GM19452 (cell line): ENCODE results near the gene LIPC.

Experiments
- ATAC-seq: cut with Tn5 transposase; IDR thresholded peaks from one replicate; pipeline ENCODE4 v1.9.1; 2021; ENCODE audit not compliant: unreplicated experiment

Gene LIPC

DNA sequence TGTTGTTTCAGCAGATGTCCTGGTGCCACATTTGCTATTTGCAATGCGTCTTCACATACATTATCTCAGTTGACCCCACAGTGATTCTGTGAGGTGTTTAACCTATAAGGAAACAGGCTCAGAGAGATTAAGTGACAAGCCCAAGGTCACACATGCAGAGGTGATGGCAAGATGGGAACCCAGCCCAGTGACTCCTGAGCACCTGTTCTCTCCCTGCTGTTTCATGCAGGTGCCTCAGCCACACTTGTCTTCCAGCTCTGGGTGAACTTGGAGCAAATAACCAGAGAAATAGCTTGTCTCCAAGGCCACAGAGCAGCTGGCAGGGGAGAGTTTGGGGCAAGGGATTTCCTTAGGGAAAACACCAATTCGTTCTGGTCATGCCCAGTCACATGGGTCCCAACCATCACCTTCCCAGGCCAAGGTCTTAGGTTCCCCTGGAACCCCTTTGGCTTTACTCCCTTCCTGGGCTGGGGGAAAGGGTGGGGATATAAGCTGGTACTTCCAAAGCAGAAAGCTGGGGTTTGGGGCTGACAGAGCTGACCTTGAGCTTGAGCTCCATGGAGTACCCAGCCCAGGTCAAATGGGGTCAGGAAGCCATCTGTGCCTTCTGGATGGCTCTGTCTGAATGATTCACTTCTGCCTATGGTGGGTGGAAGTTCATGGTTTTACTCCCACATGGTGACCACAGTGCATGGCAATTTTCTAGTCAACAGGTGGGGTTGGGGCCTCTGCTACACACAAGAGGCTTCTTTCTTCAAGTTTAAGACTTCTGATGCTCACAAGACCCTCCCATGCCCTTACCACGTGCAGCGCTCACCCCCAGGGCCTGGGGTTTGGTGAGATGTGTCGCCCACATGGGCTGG is 22.4 kb downstream of the LIPC start:
- no peak for ATAC-seq

DNA sequence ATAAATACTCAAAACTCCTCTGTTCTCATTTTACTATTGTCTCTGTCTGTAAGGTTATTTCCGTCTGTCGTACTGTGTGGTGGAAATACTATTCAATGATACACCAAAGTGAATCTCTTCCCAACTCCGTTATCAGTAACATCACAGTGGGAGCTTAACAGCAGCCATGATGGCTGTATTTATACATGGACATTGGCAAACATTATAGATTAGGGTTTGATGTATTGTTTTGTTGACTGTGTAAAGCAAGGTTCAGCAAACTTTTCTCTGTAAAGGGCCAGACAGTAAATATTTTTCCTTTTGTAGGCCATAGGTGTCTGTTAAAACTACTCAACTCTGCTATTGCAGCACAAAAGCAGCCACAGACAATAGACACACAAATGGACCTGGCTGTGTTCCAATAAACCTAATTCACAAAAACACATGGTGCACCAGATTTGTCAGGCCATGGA is 23.2 kb downstream of the LIPC start:
- ATAC-seq: no peak

DNA sequence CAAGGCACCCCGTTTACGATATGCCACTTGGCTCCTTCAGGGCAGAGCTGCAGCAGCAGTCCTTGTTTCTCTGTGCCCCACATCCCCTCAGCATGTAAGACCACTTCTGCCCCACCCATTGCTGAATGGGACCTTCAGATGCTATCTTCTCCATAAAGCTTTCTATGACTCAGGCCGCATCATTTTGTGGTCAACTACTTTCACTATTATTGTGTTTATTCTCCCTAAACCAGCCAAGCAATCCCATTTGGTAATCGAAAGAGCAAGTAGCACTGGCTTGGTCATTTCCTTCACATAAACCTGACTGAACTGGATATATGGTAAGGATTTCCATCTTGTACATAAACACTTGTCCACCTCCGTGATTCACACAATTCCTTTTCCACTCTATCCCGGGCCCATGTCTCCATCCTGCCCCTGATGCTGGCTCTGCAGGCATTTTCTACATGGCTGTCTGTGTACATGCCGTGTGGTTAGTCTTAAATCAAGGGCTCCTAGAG is 25.7 kb downstream of the LIPC start:
- peak; percentile 74 for ATAC-seq

DNA sequence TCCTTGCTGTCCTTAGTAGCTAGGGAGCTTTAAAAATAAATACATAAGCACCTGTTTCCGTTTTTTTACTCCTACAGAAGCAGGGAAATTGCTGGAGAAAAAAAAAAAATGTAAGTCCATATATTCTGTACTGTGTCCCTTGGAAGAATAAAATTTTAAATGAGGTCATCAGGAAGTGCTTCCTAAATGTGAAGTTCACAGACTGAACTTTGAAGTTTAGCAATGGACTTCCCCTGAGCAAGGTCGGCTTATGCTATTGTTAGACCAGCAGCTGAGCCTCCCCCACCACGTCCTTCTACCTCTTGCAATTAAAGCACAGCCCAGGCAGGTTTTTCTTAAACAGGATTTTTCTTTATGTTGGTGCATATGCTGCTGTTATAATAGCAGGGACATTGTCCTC is 26.3 kb downstream of the LIPC start:
- ATAC-seq: no peak

DNA sequence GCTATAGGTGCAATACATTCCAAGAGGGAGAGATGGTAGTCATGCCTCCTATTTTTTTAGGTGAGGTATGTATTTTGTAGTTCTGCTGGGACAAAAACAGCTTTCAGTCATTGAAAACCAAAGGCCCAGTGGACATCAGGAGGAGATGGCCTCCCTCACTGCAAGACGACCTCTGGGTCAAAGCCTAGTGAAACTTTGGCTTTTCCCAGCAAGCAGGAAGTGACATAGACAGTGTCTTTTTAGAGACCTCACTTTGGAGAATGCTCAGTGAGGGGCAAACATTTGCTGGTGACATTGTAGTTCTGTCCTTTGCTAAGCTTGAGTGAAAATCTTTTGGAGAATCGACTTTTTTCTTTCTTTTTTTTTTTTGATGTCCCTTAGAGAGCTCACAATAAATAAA is 27.3 kb downstream of the LIPC start:
- ATAC-seq: no peak

DNA sequence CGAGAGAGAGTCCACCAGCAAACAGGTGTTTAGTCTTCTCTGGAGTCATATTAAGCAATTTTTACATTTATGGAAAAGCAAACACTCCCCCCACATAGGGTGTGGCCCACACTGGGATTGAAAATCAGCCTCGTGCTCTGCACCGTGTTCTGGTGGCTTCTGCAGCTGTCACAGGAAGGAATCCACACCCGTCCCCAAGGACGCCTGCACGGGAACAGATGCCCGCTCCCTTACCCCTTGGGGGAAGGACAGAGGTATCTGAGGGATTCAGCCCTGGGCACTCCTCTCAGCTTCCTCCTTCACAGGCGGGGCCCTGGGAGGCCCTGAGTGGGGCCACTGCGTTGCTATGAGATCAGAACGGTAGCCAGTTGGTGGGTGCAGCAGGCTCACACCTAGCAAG is 27.8 kb downstream of the LIPC start:
- ATAC-seq: no peak

DNA sequence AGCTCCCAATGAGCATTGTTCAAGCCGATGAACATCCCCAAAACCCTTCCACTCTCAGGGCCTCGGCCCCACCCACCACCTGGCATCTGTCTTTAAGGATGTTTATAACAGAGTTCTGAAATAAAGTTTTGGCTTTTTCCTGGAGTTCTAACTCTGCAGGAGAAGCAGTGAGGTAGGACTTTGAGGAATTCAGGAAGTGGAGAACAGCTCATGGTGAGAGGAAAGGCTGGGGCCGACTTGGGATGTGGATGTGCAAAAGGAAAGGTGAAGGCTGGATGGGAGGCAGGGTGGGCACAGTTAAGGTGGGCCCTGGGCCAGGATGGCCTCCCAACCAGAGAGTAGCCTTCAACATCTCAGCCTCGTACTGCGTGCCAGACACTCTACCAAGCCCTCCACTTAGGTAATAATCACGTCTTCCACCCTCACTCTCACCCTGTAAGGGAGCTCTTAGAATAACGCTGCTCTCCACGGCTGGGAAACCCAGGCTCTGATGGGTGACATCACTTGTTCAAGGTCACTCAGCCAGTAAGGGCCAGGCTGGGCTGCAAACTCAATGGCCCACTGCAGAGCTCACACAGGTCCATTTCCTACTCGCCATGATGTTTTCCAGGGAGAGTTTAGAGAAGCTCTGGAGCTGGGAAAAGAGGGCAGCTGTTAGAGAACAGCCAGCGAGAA is 28.5 kb downstream of the LIPC start:
- ATAC-seq: no peak

DNA sequence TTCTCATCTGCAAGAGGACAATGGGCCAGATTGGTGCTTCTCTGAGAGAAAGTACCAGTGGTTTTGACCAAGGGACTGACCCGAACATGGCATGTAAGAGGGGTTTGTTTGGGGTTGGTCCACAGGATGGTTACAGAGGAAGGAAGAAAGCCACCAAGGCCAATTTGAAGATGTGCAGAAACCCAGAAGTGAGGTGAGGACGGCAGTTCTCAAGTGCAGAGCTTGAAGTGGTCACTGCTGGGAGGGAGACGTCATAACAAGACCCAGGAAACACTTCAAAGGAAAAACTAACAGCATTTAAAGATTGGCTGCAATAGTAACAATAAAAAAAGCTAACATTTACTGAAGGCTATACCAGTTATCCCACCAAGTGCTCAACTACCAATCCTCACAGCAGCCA is 29.1 kb downstream of the LIPC start:
- no peak for ATAC-seq

DNA sequence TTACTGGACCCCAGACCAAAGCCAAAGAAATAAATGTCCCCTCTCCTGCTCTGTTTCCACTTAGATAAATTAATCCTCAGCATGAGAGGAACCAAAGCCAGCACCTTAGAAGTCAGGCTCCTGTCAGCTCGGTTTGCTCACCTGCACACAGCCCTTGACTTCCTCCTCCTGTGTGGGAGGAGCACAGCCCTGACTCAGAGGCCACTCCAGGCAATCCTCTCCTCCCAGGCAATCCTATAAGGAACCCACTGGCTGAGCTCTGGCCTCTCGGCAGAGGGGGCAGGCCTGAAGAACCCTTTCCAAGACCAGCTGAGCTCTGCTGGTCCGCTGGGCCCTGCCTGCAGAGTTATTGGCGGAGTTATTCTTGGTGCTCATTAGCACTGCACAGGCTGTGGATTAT is 30.8 kb downstream of the LIPC start:
- no peak for ATAC-seq

DNA sequence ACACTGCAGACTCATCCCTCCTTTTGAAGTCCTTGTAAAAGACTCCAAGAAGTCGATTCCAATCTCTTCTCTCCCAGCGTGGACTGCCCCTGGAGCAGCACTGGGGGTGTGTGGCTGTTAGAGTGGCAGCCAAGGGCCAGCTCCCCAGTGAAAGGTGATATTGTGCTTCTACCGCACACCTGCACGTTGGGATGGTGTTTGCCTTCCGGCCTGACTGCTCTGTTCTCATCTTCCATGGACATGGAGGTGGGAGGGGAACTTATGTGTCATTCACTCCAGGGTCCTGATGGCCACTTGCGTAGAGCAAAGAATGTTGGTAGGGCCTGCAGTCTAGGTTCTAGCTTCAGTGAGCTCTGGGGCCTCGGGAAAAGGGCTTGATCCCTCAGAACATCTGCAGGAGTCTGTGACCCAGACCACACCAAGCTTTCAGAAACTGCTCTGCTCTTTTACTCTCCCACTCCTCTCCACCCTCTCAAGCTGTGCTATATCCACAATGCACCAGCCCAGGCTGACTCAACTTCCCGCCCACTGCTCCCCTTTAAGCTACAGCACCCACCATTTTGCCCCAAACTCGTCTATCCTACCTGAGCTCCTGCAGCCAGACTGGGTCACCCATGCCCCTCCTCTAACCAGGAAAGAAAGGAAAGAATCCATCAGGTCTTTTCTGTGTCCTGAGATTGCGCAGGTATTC is 31.3 kb downstream of the LIPC start:
- ATAC-seq: no peak

DNA sequence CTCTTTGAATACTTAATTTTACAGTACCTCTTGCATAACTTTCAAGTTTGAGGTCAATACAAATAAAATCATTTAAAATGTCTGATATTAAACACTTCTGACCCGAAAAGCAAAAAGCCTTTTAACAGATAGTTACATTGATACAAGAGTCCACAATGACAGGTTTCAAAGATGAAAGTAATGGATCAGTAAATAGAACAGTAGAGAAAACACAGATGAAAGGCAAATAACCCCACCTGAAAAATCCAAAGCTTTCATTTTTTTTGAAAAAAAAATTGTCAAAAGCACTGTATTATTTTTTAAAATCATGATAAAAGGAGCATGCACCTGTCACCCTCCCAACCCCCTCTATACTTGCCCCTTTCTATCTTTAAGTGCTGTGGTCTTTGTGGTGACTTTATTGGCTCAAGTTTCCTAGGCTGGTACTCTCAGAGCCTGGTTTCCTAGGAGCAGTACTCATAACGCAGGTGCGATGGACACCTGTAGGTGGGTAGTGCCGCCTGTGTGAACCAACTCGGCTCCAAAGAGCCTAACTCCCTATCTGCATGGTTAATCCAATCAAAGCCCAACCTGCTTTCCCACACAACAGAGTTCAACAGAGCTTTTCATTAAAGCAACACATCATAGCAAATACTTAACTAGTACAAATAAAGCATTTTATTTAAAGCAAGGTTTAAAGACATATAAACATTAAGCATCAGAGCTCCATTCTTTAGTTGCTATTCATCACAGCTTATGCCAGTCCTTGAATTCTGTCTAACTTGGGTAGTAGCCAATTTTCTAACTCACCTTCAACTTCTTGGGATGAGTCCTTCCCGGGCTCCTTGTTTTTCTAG is 32.2 kb downstream of the LIPC start:
- no peak for ATAC-seq

DNA sequence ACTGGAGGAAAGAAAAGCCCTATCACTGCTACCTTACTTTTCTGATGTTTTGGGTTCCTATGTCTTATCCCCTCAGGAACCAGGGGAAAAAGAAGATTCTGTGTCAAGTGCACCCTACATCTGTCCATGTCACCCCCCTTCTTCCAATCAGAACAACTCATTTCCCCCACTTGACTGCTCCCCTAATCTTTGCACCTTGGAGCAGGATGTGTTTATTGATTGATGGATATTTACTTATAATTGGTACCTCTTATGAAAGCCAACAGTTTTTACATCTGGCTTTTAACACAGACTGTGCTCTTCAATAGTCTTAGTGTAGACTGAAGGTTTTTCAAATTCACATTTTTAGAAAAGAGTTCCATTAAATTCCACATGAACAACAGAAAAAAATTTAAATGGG is 33.3 kb downstream of the LIPC start:
- no peak for ATAC-seq

DNA sequence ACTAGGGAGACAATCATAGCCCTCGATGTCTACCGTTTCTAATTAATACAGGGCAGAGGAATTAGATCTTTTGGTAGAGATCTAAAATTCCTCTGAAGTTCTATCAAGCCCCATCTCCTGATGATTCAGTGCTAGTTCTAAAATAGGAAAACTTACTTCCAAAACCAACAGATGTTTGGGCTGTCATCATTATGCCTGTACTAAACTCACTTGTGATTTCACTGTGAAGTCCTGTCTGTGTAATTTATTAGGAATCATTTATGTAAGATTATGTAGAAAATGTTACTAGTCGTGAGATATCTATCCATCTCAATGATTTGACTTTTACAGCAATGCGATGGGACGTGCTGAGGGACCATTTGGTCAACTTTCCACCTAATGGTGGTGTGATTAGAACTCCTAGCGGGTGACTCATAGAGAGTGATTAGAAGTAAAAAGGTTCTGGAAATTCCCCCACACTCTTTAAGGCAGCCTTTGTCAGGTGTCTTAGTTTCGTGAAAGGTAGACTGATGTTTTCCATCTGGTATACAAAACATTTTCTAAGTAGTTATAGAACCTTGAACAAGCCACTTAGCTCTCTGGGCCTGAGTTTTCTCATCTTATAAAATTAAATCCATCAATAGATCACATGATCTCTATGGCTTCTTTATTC is 34.2 kb downstream of the LIPC start:
- no peak for ATAC-seq

DNA sequence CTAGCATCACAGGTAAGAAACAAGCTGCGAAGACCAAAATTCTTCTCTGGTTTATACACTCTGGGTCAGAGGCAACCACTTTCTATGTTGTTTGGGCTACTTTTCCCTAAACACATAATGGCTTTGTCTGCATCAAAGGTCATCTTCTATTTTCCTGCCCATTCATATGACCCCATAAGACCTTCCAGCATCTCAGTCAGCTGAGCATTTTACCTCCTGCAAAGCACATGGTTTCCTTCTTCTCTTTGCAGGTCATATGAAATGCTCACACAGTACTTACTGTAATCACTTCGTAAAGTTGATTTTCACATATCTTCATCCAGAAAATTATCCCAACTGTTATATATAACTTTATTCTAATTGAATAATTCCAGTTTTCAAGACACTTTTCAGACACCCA is 34.8 kb downstream of the LIPC start:
- no peak for ATAC-seq

DNA sequence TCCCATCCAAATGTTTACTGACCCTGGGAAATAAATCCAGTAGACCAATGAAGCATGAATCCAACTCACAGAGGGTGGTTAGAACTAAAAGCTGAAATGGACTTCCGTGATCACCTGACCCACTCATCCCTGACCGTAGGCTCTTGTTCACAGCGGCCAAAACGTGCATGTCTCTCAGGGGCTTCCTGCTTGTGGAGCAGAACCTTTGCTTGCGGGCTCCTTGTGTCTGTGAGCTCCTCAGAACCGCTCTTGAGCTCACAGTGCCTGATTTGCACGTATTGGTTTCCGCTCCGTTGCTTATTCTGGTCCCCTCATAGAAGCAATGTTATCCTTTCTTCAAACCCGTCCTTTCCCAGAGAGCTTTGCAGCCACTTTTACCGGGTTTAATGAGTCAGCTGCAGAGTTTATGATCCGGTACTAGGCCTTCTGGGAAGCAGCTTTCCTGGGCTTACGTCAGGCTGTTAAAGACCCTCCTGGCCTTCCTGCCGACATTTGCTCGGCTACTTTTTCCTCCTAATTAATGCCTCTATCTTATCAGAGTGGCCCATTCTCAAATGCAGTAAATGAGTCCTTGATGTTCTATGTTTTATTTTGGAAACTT is 35.4 kb downstream of the LIPC start:
- no peak for ATAC-seq

DNA sequence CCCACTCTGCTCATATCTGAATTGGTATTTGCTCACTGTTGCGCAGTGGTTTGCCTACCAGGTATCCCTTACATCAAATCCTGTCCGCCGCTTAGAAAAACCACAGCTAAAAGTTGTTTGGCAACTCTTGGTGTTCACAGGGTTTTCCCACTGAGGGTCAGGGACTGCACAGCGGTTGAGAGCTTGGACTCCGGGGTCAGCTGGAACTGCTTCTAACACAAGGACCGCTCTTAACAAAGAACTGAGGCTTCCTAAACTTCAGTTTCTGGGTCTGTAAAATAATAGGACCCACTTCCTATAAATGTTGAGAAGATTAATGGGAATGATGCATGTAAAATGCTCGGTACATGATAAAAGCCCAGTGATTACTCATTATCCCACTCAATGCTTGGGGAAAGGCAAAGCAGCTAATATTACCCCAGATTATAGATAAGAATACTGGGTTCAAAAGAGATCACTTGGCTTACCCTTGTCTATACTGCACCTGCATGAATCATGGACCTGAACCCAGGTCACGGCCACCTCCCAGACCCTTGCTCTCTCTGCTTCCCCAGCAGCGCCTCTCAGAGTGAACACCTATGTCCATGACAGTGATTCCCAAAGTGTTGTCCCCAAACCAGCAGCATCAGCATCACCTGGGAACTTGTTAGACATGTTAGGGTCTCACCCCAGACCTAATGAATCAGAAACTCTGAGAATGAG is 36.1 kb downstream of the LIPC start:
- ATAC-seq: no peak

DNA sequence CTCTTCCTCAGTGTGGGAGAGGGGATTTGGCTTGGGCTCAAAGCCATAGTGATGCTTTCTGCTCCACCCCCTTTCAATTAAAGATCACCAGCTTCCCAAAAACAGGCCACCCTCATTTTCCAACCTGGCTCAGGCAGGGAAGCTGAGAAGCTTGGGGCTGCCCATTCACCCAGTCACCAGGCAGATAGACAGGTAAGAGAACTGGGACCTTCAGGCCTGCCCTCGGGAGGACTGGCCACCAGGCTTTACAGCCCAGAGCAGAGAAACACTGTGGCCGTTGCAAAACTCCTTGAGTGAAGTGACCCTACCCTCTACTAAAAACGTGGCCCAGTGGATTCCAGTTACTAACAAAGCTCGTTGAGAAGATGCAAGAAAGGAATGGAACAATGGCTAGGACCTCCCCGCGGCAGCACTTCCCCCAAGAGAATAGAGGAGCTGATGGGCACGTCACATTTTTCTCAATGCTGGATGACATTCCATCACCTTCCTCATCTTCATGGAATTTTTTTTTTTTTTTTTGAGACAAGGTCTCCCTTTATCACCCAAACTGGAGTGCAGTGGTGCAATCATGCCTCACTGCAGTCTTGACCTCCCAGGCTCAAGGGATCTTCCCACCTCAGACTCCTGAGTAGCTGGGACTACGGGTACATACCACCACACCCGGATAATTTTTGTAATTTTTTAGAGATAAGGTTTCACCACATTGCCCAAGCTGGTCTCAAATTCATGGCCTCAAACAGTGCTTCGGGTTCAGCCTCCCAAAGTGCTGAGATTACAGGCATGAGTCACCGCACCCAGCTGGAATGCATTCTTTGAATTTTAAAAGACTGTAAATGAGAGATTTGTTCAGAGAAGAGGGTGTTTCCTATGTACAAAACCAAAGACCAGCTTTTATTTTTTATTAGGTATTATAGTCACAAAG is 37.9 kb downstream of the LIPC start:
- no peak for ATAC-seq

DNA sequence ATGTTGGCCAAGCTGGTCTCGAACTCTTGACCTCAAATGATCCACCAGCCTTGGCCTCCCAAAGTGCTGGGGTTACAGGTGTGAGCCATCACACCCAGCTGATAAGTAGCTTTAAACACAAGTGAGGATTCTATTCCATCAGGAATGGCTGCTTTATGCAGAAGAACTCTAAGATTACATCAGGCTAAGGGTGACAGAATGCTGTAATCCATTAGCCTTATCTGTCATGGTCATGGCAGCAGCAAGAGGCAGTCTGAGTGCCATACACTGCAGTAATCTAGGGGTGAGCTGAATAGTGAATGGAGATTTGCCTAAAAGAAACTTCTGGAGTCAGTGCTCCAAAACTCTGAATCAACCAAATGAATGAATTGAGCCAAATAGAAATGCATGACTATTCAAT is 39.6 kb downstream of the LIPC start:
- ATAC-seq: no peak
